Neural progenitor cell (in vitro differentiated cells): ENCODE measurements around the gene EIPR1.

Experiments used
- CTCF ChIP-seq: fragments of 200-600 bp; sonication (generic); IDR thresholded peaks from 2 replicates; pipeline ENCODE4 v1.5.1; 2017; ENCODE audit warnings: antibody characterized with exemption, mild to moderate bottlenecking
- EZH2 ChIP-seq: fragments of 200-600 bp; sonication (generic); IDR thresholded peaks from 2 replicates; pipeline ENCODE4 v1.6.1; 2017; ENCODE audit warnings: antibody characterized with exemption, mild to moderate bottlenecking, moderate library complexity

DNA sequence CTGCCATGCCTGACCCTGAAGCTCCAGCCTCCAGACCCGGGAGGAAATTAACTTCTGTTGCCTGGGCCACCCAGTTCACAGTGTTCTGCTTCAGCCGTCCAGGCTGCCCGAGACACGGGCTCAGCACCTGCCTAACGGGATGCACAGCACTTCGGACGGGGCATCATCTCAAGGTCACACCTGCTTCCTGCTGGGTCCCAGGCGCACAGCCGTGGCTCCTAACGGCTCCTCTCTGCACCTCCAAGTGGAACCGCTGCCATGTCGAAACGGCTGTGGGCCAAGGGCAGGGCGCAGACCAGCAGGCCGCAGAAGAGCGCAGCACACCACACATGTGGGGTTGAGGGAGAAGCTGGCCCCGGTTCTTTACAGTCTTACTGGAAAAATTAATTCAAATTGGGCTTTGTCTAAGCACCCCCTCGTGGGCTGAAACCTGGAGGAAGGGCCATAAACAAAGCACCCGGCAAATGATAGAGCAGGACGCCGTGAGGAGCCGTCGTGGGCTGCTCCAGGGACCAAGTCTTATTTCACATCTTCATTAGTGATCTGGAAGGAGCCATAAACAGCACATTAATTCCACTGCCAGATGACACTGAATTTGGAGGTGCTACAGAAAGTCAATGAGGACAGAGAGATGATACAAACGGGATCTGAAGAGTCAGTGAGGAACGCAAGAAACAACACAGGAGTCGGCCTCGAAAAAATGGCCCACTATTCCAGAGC, 59.6 kb downstream of the EIPR1 start:
- TF ChIP-seq CTCF (no peak), EZH2 (no peak)
